K562 (cell line): Measurements from ENCODE around the gene CD34.

Experiments
- BACH1 ChIP-seq: fragments of 200-800 bp; sonication (Bioruptor generic); IDR thresholded peaks from 2 replicates; pipeline ENCODE4 v1.6.1; 2016; ENCODE audit warnings: missing genetic modification characterization, missing compliant biosample characterization
- BRF1 ChIP-seq: IDR thresholded peaks from 3 replicates; pipeline ENCODE4 v1.6.1; 2011; ENCODE audit warnings: borderline replicate concordance, mild to moderate bottlenecking; ENCODE audit not compliant: insufficient read length; ENCODE audit errors: extremely low read depth
- CTBP1 ChIP-seq: fragments of 450-650 bp; IDR thresholded peaks from 2 replicates; pipeline ENCODE4 v1.6.1; 2016; ENCODE audit warnings: borderline replicate concordance
- E2F8 ChIP-seq: fragments of 450-650 bp; IDR thresholded peaks from 2 replicates; pipeline ENCODE4 v1.7.1; 2018; ENCODE audit warnings: mild to moderate bottlenecking, low read depth; ENCODE audit not compliant: partially characterized antibody
- MTA1 ChIP-seq: fragments of 450-650 bp; IDR thresholded peaks from 2 replicates; pipeline ENCODE4 v1.6.1; 2017; ENCODE audit warnings: borderline replicate concordance
- NR1H2 ChIP-seq: sonication (generic); formaldehyde crosslinking; IDR thresholded peaks from 2 replicates; pipeline ENCODE4 v1.4.0; 2020; ENCODE audit warnings: mild to moderate bottlenecking, missing genetic modification reagents
- REST ChIP-seq, 2 experiments: fragments of 450-650 bp; formaldehyde crosslinking in 1 of 2; IDR thresholded peaks; 2 replicates each; pipeline versions ENCODE4 v1.4.0 to v1.6.1; 2014 to 2020; ENCODE audit warnings: mild to moderate bottlenecking in 2 of 2, borderline replicate concordance in 1 of 2, low read depth in 1 of 2
- ZKSCAN8 ChIP-seq: fragments of 200-800 bp; sonication (Bioruptor generic); IDR thresholded peaks from 2 replicates; pipeline ENCODE4 v1.6.1; 2016; ENCODE audit warnings: missing genetic modification characterization, missing compliant biosample characterization

GRCh38 chr1:207883660-207884250, 27.2 kb downstream of the CD34 start:
- TF ChIP-seq NR1H2 (no peak), BACH1 (no peak), CTBP1 (no peak), ZKSCAN8 (CRISPR knock-in tag) (no peak), REST (IDR thresholded peaks at IDR 0.05; ENCODE audit: borderline replicate concordance) (no peak), REST (CRISPR knock-in tag; IDR thresholded peaks at IDR 0.05; ENCODE audit: low read depth) (no peak), MTA1 (no peak), E2F8 (no peak), BRF1 (no peak)
